NCI-H510A treated with DMSO at 0.1 percent for 48 hours (cell line): ENCODE measurements around the gene ABHD10.
"Not testable (repeated sequence)": the region's sequence is repeated elsewhere in the genome, so short reads cannot be mapped to it uniquely, and the experiment has no call there.

Experiments used
- DNase-seq: peaks from one replicate; lab custom pipeline; 2025; lab: John Stamatoyannopoulos, UW

The ABHD10 gene

DNA sequence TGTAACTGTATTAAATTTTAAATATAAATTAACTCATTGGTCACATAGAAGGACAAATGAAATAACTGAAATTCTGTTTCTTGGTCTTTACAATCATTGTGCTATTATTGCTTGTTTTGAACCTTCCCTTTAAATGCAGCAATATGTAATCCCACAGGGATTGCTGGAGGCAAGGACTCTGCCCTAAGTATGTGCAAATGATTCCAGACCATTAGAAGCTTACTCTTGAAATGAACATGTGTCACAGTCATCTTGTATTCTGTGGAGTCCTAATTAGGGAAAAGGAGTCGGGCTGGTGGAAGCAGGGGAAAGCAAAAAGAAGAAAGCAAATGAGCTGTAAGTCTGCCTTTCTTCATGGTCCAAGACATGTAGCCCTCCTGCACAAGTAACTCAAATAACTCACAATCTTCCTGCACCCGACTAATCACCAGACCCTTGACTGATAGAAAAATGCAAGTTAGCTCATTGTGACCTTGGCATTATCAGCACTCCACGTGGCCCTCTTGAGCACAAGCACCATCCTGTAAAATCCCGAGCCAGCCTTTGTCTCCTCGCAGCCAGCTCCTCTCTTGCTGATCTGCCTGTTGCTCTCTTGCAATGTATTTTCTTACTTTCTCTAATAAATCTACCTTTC lies 53.4 kb downstream of the ABHD10 start:
- DNase-seq, result no peak

GRCh38 chr3:112034436-112034835 lies 55.6 kb downstream of the ABHD10 start, which contains the start of gene TMPRSS7:
TMPRSS7 (plus strand) TSS chr3:112034736; CDS start chr3:112034846, 110 bp downstream.
- DNase-seq, result no peak

- DNase-seq, result no peak
Observed at GRCh38 chr3:112035241-112035640, 56.4 kb downstream of the ABHD10 start.

DNA sequence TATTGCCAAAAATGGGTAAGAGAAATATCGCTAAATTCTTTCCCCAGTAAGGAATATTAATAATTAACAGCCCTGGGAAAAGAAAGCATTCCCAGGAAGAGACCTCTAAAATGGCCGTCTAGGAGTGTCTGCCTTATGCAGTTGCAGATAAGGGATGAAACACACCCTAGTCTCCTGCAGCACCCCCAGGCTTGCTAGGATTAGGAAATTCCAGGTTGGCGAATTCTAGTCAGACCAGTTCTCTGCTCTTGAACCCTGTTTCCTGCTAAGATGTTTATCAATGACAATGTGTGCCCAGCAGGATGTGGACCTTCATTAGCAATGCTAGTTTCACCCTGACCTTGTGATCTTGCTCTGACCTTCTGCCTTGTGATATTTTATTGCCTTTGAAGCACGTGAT lies 58.4 kb downstream of the ABHD10 start:
- DNase-seq, result not testable (repeated sequence)

DNA sequence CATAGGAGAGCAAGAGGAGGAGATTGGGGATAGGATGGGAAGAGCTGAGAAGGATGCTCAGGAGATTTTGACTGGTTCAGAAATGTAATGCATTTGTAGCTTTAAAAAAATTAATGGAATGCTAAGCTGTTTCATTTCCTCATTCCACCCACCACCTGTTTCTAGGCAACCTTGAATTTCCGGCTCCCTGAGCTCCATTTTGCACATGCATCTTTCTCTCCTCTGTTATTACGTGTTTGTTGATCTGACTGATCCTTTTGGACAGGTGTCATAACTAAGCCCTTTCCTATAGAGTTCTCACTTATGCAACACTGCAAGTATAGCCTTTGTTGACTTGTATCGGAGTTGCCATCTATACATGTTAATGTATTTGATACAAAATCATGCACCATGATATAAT lies 60.0 kb downstream of the ABHD10 start:
- peak; percentile 9 for DNase-seq

GRCh38 chr3:112041321-112041720 lies 62.5 kb downstream of the ABHD10 start:
- no peak for DNase-seq

DNA sequence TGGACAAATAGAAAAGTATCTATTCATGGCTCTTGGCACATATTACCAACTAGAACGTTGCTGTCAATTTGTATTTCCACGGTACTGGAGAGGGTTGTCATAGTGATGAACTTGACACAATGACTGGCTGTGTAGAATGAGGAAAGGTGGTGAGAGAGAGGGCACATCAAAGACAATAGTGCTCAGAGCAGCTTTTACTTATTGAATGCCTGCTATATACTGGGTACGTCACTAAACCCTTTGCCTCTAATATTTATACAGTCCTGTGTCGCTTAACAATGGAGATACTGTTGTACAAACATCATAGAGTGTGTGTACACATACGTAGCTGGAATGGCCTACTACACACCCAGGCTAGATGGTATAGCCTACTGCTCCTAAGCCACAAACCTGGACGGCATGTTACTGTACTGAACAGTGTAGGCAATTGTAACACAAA lies 64.0 kb downstream of the ABHD10 start:
- peak; percentile 92 for DNase-seq
